GM19023 (cell line): ENCODE measurements around the gene ABI2.

ENCODE experiments used
- ATAC-seq: cut with Tn5 transposase; IDR thresholded peaks from one replicate; pipeline ENCODE4 v1.9.1; 2021; ENCODE audit warnings: mild to moderate bottlenecking, moderate library complexity; ENCODE audit not compliant: unreplicated experiment

ABI2 gene

GRCh38 chr2:203470371-203470770, 142.2 kb downstream of the ABI2 start:
- no peak for ATAC-seq

GRCh38 chr2:203471323-203471722, 143.1 kb downstream of the ABI2 start:
- no peak for ATAC-seq

- no peak for ATAC-seq
Measured at GRCh38 chr2:203476881-203477280, 148.7 kb downstream of the ABI2 start.

- no peak for ATAC-seq
Measured at GRCh38 chr2:203480623-203481022, 152.4 kb downstream of the ABI2 start.

GRCh38 chr2:203484266-203485112, 156.3 kb downstream of the ABI2 start:
- peak; percentile 92 for ATAC-seq

GRCh38 chr2:203489531-203489930, 161.3 kb downstream of the ABI2 start:
- no peak for ATAC-seq

- no peak for ATAC-seq
Measured at GRCh38 chr2:203490391-203490790, 162.2 kb downstream of the ABI2 start.

GRCh38 chr2:203492965-203493364, 164.8 kb downstream of the ABI2 start:
- no peak for ATAC-seq
